ENCODE results near the gene ATG5. TPM values are rescaled to one million over a fixed set of nuclear protein-coding genes. Genes with fewer than 3 reads are reported as not detected.

Gene ATG5
- total and polyA plus RNA-seq, 2 experiments from 2014 or later: 31.6 to 48.2 TPM

GRCh38 chr6:106173124-106173879 lies 152.3 kb downstream of the ATG5 start:
- Mint-ChIP-seq H3K4me1 (peaks cover 7% of the 10 kb centered on the region), H3K36me3 (ENCODE audit: low read depth) (no peaks in the 10 kb centered on the region), H3K27ac (no peak overlapping the region), H3K4me3 (no peak overlapping the region), H3K9me3 (no peaks in the 10 kb centered on the region), H3K27me3 (ENCODE audit: insufficient read depth, low read depth, poor library complexity) (peaks cover 5% of the 10 kb centered on the region)
- Histone ChIP-seq H3K79me2 (replicated peaks; ENCODE audit: insufficient read depth) (no peaks in the 10 kb centered on the region), H3K4me2 (no peak overlapping the region), H3K9me2 (ENCODE audit: insufficient read depth) (no peaks in the 10 kb centered on the region), H2AFZ (no peak overlapping the region), H3K4me1 (ENCODE audit: insufficient read depth) (no peaks in the 10 kb centered on the region), H3K27ac (ENCODE audit: low read depth) (no peak overlapping the region), H3K4me3 (no peak overlapping the region), H3K36me3 (ENCODE audit: insufficient read depth) (no peaks in the 10 kb centered on the region), H3F3A (replicated peaks; ENCODE audit: low read depth) (no peaks in the 10 kb centered on the region; the same call in 1 of the 2 replicates), H3K27me3 (ENCODE audit: insufficient read depth) (no peaks in the 10 kb centered on the region), H4K20me1 (replicated peaks; ENCODE audit: insufficient read depth) (no peaks in the 10 kb centered on the region)
- ATAC-seq (no peak), DNase-seq (ENCODE audit: low spot score) (no peak)
- TF ChIP-seq JUNB (IDR thresholded peaks at IDR 0.05; ENCODE audit: unreplicated experiment) (no peak), REST (IDR thresholded peaks at IDR 0.05; ENCODE audit: unreplicated experiment) (no peak), CTCF (conservative IDR thresholded peaks at IDR 0.05; ENCODE audit: low read depth in 2 of 2) (no peak), EZH2phosphoT487 (IDR thresholded peaks at IDR 0.05; ENCODE audit: unreplicated experiment) (no peak), NANOG (IDR thresholded peaks at IDR 0.05; ENCODE audit: borderline replicate concordance) (no peak), ZNF462 (CRISPR knock-in tag; IDR thresholded peaks at IDR 0.05) (no peak), STAT1 (IDR thresholded peaks at IDR 0.05; ENCODE audit: unreplicated experiment) (no peak), ZNF331 (CRISPR knock-in tag; IDR thresholded peaks at IDR 0.05; ENCODE audit: low read depth) (no peak), POLR2AphosphoS5 (IDR thresholded peaks at IDR 0.05; ENCODE audit: low read depth) (no peak), ETS1 (IDR thresholded peaks at IDR 0.05) (no peak), EZH2 (IDR thresholded peaks at IDR 0.05; ENCODE audit: low read depth, unreplicated experiment) (no peak), ZNF114 (CRISPR knock-in tag; IDR thresholded peaks at IDR 0.05) (no peak), CREB1 (CRISPR knock-in tag; IDR thresholded peaks at IDR 0.05; ENCODE audit: low read depth) (no peak)
